KBM-7 (cell line): ENCODE measurements around the gene OR10K1.
"Not testable (repeated sequence)": the region's sequence is repeated elsewhere in the genome, so short reads cannot be mapped to it uniquely, and the experiment has no call there.

Experiments
- DNase-seq: peaks from one replicate; pipeline ENCODE4 v3.0.0-alpha.2; 2015
- in situ Hi-C: fragments of 300-500 bp; cut with MboI; formaldehyde crosslinking; loops from 2 replicates; pipeline ENCODE4 v1.14.3; 2020; ENCODE audit warnings: low sequenced_read_pairs, low pct_unique_long_range_greater_than_20kb, mixed read lengths

Gene OR10K1, protein sequence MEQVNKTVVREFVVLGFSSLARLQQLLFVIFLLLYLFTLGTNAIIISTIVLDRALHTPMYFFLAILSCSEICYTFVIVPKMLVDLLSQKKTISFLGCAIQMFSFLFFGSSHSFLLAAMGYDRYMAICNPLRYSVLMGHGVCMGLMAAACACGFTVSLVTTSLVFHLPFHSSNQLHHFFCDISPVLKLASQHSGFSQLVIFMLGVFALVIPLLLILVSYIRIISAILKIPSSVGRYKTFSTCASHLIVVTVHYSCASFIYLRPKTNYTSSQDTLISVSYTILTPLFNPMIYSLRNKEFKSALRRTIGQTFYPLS

DNA sequence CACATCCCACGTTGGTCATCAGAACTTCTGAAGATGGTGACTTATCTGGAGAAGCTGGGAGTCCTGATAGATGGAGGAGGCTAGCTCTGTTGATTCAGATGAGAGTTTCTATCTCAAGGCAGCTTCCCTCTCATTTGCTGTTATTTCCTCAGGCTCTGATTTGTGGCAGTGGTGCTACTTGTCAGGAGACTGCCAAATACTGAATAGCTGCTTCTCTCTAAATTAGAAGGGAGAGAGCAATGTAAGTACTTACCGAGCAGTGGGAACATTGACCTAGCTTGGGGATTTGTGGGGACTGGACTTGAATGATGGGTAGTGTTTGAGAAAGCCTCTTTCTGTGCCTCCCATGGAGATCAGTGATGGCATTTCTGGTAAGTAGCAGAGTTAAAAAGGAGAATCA, at the start of gene OR10K1:
TSS of gene OR10K1 (plus strand) at position 301 of the 400 bp plus-strand sequence. CDS start 3,728 bp downstream, outside the sequence.
- in situ Hi-C loops: no loop called here
- DNase-seq: no peak

DNA sequence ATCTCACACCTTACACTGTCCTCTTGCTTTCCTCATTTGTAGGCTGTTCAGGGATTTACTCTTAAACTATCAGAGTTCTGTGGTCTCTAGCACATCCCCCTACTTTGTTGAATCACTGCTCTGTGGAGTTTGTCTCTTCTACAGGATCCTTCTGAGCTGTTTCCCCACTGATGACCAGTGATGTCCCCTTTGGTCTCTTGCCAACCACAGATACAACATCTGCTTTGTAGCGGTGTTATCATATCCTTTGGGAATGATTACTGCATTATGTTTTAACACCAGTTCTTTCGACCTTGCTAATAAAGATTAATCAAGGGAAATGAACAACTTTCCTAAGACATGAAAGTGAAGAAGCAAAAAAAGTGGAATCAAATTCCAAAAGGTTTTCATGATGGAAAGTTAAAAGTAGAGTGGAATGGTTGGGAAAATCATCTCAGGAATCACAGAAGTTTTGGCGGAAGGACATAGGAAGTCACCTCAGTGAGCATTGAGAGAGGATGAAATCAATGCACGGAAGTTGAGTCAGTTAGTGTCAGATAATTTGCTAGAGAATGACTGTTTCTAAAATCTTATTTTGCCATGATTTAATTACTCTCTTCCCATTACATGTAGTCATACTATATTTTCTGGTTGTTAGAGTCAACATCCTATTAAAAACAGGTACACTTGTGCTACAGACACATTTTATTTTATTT, 46.8 kb upstream of the OR10K1 start:
- no peak for DNase-seq
- in situ Hi-C loops: no loop called here

DNA sequence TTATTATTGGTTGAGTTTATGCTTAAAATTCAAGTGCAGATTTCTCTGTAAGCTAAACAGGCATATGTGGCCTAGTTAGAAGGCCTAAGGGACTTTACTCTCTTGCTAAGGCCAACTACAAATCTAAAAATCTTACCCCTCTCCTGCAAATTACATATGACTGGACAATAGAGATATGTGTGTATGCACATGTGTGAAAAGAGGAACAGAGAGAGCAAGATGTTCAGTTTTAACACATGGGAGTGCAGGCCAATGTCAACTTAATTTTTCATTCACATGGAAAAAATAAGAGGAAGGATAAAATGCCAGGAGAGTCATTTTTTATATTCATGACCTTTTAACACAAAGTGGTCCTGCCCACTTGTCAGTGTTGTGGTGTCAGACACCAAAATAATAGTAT, 44.0 kb upstream of the OR10K1 start:
- no peak for DNase-seq
- in situ Hi-C loops: no loop called here

DNA sequence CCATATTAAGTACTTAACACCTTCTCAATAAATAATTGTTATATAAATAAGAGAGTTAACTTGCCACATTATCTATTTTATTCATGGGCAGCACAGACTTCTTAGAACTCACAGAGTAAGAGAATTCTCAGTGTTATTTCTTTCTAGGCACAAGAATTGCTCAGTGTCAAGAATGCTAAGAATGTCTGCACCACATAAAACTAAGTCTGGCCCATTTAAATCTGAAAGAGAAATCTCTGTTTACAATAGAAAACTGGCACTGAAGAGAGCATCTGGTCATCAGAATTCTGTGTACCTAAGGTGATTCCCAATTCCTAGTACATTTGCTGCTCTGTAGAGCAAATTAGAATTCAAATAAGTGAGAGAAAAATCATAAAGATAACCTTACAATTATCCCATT, 39.4 kb upstream of the OR10K1 start:
- in situ Hi-C loops: no loop called here
- no peak for DNase-seq

DNA sequence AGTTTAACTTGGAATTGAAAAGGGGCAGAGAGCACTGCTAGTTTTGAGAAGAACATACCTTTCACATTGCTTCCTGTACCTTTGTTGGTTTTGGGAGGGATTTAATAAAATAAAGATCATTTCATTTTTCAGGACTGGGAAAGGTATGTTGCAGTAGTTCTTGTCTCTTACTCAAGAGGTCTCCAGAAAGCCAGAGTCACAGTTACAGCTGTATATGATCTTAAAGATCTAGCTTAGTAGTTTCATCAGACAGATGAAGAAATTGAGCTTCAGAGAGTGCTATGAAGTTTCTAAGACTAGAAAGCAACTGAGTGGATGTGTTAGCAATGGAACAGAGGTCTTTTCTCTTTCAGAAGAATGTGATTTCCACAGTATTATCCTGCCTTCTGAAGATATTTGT, 36.6 kb upstream of the OR10K1 start:
- no peak for DNase-seq
- in situ Hi-C loops: no loop called here

DNA sequence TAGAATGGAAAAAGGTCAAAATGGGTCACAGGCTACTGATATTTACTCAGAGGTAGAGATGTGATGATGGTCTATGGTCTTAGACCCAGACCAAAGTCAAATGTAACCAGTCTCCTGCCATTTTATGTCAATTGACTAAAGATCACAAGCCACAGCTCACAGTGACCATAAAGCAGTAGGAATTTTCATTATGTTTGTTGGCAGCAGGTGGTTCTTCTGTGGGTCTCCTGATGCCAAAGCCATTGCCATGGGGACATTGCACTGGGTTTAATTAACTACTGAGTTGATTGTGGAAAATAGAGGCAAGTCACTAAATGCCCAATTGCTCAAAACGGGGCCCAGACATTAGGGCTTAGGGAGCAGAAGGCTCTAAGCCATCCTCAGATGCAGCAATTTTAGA, 35.5 kb upstream of the OR10K1 start, which contains the start of gene OR10K2:
TSS of gene OR10K2 (minus strand) at position 101 of the 400 bp plus-strand sequence. CDS start 5,371 bp downstream, outside the sequence.
- no peak for DNase-seq
- in situ Hi-C loops: no loop called here

DNA sequence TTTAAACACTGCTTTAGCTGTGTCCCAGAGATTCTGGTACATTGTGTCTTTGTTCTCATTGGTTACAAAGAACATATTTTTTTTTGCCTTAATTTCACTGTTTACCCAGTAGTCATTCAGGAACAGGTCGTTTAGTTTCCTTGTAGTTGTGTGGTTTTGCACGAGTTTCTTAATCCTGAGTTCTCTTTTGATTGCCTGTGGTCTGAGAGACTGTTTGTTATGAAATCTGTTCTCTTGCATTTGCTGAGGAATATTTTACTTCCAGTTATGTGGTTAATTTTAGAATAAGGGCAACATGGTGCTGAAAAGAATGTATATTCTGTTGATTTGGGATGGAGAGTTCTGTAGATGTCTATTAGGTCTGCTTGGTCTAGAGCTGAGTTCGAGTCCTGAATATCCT, 31.5 kb upstream of the OR10K1 start:
- in situ Hi-C loops: not testable (repeated sequence)

DNA sequence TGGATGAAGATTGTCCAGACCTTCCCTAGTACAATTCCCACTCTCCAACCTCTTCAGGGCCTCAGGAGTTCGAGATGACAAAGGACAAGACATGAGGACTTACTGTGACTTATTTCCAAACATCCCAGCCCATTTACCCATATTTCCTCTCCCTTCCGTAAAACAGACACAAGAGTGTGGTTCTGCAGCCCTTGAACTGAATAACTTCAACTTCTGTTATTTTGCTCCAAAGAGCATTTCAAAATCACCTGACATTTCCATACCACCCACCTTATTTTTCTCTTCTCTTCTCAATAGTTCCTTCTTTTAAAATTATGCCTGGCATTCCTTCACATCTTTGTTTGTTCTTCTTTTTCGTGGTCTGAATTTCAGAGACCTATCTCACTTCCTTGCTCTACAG, 26.9 kb upstream of the OR10K1 start:
- in situ Hi-C loops: no loop called here
- DNase-seq: no peak

More for the DNA sequence above, 31.5 kb upstream of the OR10K1 start:
- not testable (repeated sequence) for DNase-seq

DNA sequence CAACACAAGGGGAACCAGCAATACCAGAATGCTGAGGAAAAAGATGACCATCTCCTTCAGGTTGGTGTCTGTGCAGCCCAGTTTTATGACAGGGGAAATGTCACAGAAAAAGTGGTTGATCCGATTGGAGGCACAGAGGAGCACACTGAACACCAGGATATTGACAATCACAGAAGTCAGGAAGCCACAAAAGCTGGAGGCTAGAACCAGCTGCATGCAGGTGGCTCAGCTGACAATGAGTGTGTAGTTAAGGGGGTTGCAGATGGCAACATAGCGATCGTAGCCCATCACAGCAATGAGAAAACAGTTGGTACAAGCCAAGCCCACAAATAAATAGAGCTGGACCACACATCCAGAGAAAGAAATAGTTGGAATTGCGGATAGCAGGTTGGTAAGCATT, 16.3 kb upstream of the OR10K1 start:
- DNase-seq: no peak
- in situ Hi-C loops: no loop called here

DNA sequence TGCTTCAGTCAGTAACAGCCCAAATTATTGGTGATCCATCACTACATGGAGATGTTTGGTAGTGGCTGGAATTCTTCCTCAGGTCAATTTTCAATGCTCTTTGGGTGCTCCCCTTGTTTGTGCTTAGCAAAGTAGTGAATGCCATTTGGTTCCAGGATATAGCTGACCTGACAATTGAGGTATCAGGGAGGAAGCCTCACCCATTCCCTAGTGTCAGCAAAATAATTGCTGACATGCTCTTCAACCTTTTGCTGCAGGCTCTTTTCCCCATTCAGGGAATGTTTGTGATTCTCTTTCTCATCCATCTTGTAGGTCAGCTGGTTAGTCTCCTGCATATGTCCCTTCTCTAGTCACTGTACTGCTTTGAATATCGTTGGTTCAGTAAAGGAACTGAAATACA, 7.1 kb upstream of the OR10K1 start:
- no peak for DNase-seq
- in situ Hi-C loops: no loop called here

DNA sequence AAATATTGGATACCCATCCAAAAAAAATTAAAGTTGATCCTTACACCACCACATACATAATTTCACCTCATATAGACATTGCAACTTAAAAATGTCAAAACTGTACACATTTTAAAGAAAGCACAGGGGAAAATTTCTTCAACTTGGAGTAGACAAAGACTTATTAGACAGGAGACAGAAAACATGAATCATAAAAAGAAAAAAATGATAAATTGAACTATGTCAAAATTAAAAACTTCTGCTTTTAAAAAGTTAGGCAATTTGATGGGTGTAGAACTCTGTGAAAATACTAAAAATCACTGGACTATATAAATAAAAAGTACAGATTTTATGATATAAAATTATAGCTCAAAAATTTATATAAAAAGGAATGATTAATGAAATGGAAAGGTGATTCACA, 4.4 kb upstream of the OR10K1 start:
- no peak for DNase-seq
- in situ Hi-C loops: no loop called here

DNA sequence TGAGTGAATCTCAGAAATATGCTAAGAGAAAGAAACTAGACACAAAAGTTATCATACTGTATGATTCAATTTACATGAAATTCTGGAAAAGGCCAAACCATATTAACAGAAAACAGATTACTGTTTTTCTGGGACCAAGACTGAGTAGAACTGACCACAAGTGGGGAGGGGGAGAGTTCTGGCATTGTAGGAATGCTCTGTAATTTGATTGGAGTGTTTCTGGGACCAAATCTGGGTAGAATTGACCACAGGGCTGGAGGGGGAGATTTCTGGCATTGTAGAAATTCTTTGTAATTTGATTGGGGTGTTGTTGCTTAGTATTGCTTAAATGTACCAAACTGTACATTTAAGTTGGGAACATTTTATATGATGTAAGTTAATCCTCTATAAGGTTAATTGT, 3.4 kb upstream of the OR10K1 start:
- in situ Hi-C loops: no loop called here
- no peak for DNase-seq

DNA sequence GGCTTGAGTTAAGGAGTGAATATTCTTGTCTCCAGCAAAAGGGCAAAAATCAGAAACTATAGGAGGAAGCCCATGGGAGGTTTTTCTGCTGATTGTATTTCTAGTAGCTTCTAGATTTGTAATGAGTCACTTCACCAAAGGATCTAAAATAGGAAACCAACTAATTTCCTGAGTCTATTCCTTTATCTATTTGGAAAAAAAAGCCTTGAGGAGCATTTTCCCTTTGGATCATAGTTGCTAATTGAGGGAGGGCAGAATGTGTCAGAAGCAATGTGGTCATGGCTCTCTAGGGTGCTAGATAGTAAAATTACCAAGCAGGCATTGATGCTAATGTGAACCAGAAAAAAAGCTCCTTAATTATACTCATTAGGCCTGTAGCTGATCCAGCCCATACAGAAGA, 10.3 kb downstream of the OR10K1 start, which contains the start of gene OR10R2:
TSS of gene OR10R2 (plus strand) at position 301 of the 400 bp plus-strand sequence. CDS start 106 bp downstream, outside the sequence.
- in situ Hi-C loops: no loop called here
- DNase-seq: no peak

DNA sequence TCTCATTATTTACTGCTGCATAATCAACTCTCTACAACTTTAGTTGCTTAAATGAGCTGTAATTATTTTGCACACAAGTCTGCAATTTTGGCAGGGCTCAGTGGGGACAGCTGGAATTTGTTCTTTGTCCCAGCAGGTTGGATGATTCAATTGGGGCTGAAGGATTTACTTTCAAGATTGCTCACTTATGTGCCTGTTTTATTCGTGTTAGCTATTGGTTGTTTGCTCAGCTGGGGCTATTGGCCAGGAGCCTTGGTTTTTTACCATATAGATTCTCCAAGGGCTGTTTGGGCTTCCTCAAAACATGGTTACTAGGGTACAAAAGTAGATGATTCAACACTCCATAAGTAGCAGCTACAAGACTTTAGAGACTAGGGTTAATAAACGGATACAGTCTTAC, 23.8 kb downstream of the OR10K1 start:
- no peak for DNase-seq
- in situ Hi-C loops: no loop called here

DNA sequence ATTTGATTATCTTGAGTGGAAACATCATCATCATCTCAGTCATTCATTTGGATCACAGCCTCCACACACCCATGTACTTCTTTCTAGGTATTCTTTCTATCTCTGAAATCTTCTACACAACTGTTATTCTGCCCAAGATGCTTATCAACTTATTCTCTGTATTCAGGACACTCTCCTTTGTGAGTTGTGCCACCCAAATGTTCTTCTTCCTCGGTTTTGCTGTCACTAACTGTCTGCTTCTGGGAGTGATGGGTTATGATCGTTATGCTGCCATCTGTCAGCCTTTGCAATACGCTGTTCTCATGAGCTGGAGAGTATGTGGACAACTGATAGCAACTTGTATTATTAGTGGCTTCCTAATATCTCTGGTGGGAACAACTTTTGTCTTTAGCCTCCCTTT, 29.7 kb downstream of the OR10K1 start:
- in situ Hi-C loops: no loop called here
- no peak for DNase-seq

DNA sequence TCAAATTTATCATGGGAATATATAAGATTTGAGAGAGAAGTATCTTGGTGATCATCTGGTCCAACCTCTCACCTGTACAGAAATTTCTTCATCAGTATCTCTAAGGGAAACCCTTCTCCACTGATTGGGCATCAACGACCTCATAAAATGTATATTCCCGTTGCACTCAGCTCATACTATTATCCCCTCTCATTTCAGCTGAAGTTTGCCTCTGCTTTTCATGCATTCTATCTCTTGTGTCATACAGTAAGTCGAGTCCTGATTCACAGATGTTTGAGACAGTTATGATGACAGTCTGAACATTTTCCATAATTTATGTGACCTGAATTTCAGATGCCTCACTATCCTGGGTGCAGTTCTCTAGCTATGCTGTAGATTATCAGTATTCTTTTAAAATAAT, 31.4 kb downstream of the OR10K1 start:
- in situ Hi-C loops: no loop called here
- no peak for DNase-seq

DNA sequence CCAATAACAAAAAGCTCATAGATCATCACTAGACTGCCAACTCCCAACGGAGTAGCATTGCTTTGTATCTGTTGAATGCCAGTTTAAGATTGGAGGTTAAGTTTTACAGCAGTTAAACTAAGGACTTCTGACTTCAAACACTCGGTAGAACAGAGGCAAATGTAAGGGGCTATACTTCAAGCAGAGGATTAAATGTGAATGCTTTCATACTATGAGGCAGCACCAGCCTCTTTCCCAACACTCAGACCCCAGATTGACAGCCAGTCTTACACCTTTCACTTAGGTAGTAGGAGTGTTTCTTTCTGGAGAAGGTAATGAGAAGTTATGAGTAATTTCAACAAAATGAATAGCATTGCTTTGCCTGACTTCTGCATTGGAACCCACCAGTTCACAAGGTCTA, 33.2 kb downstream of the OR10K1 start:
- in situ Hi-C loops: no loop called here
- no peak for DNase-seq

DNA sequence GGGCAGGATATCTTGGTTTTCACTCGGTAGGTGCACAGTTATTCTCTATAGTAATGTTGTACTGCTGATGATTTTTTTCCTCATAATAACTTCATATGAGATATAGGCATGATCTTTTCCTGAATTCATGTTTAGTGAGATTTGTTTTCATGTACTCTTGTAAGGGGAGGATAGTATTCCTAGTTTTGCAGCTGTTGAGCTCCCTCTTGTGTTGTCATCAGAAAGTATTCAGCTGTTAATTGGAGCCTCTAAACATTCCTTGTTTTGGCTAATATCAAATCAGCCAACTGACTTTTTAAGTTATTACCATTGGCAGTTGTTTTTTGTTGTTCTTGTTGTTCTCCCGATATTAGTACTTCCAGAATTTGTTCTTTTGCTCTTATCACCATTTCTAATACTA, 34.7 kb downstream of the OR10K1 start:
- peak; percentile 25 for DNase-seq
- in situ Hi-C loops: no loop called here

DNA sequence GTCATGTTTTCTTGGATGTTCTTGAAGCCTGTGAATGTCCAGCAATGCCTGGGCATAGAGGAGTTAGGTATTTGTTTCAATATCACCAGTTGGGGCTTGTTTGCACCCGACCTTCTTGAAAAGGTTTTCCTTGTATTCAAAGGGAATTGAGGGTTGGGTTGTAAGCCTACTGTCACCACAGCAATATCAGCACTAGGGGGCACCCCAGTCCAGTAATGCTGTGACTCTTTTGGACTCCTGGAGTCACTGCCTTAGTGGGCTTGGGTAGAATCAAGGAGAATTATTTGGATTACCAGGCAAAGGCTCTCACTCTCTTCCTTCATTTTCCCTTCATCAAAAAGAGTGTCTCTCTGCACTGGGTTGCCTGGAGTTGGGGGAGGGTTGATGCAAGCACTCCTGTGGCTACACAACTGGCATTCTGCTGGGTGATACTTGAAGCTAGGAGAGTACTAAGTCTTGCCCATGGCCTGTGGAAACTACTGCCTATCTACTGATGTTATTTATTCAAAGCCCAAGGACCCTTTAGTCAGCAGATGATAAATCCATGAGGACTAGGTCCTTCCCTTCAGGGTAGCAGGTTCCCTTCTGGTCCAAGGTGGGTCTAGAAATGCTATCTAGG, 44.8 kb downstream of the OR10K1 start:
- peak; percentile 56 for DNase-seq
- in situ Hi-C loops: loop anchor here (25.0 kb wide), 1 partner anchor 556 kb away; no protein-coding TSS in a partner anchor

DNA sequence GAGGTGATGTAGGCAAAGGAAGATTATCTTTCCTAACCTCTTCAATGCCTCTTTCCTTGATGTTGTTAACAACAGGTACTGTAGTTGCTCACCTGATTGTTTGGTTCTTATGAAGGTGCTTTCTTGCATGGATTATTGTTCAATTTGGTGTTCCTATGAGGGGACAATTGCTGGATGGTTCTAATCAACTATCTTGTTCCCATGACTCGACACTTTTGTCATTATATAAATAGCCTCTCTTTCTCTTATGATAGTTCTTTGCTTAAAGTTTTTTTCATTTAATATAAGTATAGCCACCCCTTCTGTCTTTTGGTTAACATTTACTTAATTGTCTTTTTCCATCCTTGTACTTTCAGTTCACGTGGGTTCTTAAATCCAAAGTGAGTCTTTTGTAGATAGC, 45.9 kb downstream of the OR10K1 start:
- in situ Hi-C loops: loop anchor here (25.0 kb wide), 1 partner anchor 555 kb away; no protein-coding TSS in a partner anchor
- no peak for DNase-seq
